Kasumi-1 (cell line): ENCODE data around the gene ACP1.
A peak's percentile ranks its signal among the peaks of the same experiment; 100 is the strongest.

Experiments used
- DNase-seq, 2 experiments: peaks; one replicate each; lab custom pipeline; 2025; lab: John Stamatoyannopoulos, UW

The ACP1 gene

GRCh38 chr2:280650-281110 is 15.9 kb downstream of the ACP1 start:
- DNase-seq = no peak

- no peak for DNase-seq
Measured at GRCh38 chr2:281381-281780, 16.6 kb downstream of the ACP1 start.

GRCh38 chr2:282371-283263 is 17.9 kb downstream of the ACP1 start:
- no peak for DNase-seq

GRCh38 chr2:283996-284794 is 19.4 kb downstream of the ACP1 start:
- DNase-seq = no peak

- DNase-seq = no peak
Measured at GRCh38 chr2:284896-285492, 20.2 kb downstream of the ACP1 start.

GRCh38 chr2:285531-285930 is 20.8 kb downstream of the ACP1 start:
- DNase-seq = no peak

GRCh38 chr2:286035-286434 is 21.3 kb downstream of the ACP1 start:
- DNase-seq = no peak

GRCh38 chr2:286774-287392 is 22.1 kb downstream of the ACP1 start:
- DNase-seq = no peak

- peak; percentile 14 to 22 for DNase-seq
Measured at GRCh38 chr2:287471-287885, 22.7 kb downstream of the ACP1 start.

GRCh38 chr2:287911-288757 is 23.4 kb downstream of the ACP1 start, which contains the start of gene ALKAL2:
ALKAL2 (minus strand) TSS chr2:288091; CDS start chr2:287835, 256 bp downstream.
- DNase-seq = no peak

- peak in 1 of 2 experiments; percentile 2 for DNase-seq
Measured at GRCh38 chr2:288758-289361, 24.1 kb downstream of the ACP1 start.

- DNase-seq = no peak
Measured at GRCh38 chr2:289362-290089, 24.8 kb downstream of the ACP1 start.

- peak; percentile 22 to 45 for DNase-seq
Measured at GRCh38 chr2:290090-290722, 25.5 kb downstream of the ACP1 start.

- DNase-seq = no peak
Measured at GRCh38 chr2:295090-295489, 30.3 kb downstream of the ACP1 start.

GRCh38 chr2:296354-296753 is 31.6 kb downstream of the ACP1 start:
- DNase-seq = no peak

- DNase-seq = no peak
Measured at GRCh38 chr2:305366-305765, 40.6 kb downstream of the ACP1 start.

- no peak for DNase-seq
Measured at GRCh38 chr2:309148-309953, 44.6 kb downstream of the ACP1 start.

- no peak for DNase-seq
Measured at GRCh38 chr2:309954-310510, 45.3 kb downstream of the ACP1 start.
